ENCODE data around the gene ZNF302. TPM values are rescaled to one million over a fixed set of nuclear protein-coding genes. Genes with fewer than 3 reads are reported as not detected.
"Not testable (repeated sequence)": the region's sequence is repeated elsewhere in the genome, so short reads cannot be mapped to it uniquely, and the experiment has no call there.

Gene ZNF302
- total RNA-seq, 1 experiment from 2014 or later: 22.5 TPM

DNA sequence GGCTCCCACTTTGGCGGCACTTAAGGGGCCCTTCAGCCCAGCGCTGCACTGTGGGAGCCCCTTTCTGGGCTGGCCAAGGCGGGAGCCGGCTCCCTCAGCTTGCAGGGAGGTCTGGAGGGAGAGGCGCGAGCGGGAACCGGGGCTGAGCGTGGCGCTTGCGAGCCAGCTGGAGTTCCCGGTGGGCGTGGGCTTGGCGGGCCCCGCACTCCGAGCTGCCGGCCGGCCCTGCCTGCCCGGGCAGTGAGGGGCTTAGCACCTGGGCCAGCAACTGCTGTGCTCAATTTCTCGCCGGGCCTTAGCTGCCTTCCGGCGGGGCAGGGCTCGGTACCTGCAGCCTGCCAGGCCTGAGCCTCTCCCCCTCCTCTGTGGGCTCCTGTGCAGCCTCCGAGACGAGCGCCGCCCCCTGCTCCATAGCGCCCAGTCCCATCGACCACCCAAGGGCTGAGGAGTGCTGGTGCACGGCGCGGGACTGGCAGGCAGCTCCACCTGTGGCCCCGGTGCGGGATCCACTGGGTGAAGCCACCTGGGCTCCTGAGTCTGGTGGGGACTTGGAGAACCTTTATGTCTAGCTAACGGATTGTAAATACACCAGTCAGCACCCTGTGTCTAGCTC lies 9.3 kb upstream of the ZNF302 start:
- DNase-seq (ENCODE audit: low read depth); in situ Hi-C loops (cut with HindIII; ENCODE audit: low pct_unique_long_range_greater_than_20kb, low sequenced_read_pairs): not testable (repeated sequence)

DNA sequence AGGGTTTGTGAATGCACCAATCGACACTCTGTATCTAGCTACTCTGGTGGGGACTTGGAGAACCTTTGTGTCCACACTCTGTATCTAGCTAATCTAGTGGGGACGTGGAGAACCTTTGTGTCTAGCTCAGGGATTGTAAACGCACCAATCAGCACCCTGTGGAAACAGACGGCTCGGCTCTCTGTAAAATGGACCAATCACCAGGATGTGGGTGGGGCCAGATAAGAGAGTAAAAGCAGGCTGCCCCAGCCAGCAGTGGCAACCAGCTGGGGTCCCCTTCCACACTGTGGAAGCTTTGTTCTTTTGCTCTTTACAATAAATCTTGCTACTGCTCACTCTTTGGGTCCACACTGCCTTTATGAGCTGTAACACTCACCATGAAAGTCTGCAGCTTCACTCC lies 8.8 kb upstream of the ZNF302 start:
- in situ Hi-C loops (cut with HindIII; ENCODE audit: low pct_unique_long_range_greater_than_20kb, low sequenced_read_pairs); DNase-seq (ENCODE audit: low read depth): not testable (repeated sequence)

DNA sequence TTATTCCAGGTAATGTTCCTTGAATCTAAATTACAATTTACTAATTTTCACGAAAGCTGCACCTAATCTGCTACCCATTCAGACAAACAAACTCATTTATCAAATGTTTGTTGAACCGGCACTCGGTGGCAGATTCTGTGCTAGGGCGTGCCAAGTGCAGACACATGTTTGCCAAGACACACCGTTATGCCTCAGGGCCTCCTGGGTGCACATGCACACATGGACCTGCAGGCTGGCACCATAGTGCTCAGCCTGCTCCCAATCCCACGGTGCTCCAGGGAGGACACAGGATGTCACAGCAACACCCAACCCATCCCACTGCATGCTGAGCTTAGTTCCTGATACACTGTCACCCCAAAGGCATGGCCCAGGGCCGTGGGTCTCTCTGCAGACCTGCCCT lies 8.2 kb upstream of the ZNF302 start:
- DNase-seq (ENCODE audit: low read depth): no peak
- in situ Hi-C loops (cut with HindIII; ENCODE audit: low pct_unique_long_range_greater_than_20kb, low sequenced_read_pairs): no loop called here

DNA sequence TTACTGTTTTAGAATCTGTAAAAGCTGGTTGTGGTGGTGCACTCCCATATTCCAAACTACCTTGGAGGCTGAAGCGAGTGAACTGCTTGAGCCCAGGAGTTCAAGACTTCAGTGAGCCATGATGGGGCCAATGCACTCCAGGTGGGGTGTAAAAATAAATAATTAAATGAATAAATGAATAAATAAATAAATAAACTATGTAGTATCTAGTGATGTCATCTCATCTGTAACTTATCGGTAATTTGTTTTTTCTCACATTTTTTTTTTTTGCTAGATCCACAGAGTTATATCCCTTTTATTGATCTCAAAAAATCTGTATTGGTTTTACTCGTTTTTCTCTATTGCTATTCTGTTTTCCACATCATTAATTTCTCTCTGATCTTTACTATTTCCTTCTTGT lies 5.5 kb upstream of the ZNF302 start:
- no peak for DNase-seq (ENCODE audit: low read depth)
- in situ Hi-C loops (cut with HindIII; ENCODE audit: low pct_unique_long_range_greater_than_20kb, low sequenced_read_pairs): no loop called here

DNA sequence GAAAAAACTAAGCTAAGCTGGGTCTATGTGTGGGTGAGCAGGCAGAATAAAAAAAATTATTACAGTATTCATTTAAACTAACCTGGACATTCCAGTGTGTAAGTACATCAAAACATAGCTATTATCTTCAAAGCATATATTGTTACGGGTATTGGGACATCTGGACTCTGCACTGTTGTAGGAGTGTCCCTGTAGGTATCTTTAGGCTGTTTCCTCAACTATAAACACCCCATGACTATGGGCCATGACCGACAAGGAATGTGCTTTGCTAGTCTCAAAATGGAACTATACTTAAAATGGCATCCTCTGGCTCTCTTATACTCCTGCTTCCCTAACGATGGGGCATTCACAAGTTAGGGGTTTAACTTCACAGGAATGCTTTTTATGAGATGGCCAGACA lies 3.9 kb upstream of the ZNF302 start:
- in situ Hi-C loops (cut with HindIII; ENCODE audit: low pct_unique_long_range_greater_than_20kb, low sequenced_read_pairs): no loop called here

DNA sequence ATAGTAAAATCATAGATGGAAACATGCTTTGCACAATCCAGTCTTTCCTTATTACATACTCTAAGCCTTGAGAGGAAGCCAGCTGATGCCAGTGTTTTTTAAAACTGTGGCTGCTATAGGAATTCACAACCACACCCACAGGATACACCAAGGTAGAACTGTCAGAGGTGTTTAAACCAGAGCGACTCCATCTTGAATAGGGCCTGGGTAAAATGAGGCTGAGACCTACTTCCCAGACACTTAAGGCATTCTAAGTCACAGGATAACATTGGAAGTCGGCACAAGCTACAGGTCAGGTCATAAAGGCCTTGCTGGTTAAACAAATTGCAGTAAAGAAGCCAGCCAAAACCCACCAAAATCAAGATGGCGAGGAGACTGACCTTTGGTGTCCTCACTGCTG lies 2.2 kb upstream of the ZNF302 start:
- no peak for DNase-seq (ENCODE audit: low read depth)
- in situ Hi-C loops (cut with HindIII; ENCODE audit: low pct_unique_long_range_greater_than_20kb, low sequenced_read_pairs): no loop called here

More for the DNA sequence above, 3.9 kb upstream of the ZNF302 start:
- no peak for DNase-seq (ENCODE audit: low read depth)

DNA sequence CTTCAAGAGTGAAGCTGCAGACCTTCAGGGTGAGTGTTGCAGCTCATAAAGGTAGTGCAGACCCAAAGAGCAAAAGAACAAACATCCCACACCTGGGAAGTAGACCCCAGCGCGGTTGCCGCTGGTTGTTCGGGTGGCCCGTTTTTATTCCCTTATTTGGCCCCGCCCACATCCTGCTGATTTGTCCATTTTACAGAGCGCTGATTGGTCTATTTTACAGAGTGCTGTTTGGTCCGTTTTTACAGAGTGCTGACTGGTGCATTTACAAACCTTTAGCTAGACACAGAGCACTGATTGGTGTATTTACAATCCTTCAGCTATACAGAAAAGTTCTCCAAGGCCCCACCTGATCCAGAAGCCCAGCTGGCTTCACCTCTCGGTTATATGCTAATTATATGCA lies 1.6 kb upstream of the ZNF302 start:
- no peak for DNase-seq (ENCODE audit: low read depth)
- in situ Hi-C loops (cut with HindIII; ENCODE audit: low pct_unique_long_range_greater_than_20kb, low sequenced_read_pairs): no loop called here

DNA sequence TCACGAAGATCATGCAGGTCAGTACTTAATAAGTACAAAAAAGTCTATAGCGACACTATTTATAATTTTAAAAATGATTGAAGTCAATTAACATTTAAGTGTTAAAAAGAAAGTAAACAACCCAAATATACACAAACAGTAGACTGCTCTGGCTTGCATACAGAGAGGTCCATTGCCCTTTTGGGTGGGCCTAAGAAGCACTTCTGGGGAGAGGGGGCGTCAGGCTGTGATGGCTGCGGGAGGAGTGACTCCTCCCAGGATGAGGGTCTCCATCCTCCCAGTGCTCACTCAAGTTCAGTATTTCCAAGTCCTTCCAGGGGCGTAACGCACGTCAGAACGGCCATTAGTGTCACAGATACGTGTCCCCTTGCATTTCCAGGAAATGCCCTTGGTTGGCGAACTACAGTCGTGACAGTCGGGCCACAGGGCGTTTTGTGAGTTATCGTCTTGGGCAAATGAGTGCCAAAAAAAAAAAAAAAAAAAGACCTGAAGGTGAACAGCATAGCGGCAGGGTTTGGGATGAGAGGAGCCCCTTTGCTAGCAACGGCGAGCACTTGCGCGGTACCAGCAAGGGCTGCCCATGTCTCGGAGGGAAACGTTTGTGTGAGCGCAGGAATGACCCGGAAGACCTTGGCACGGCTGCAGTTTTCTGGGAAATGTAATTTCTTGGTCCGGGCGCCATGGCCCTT lies 637 bp upstream of the ZNF302 start, which contains the start of gene SCGB2B2:
SCGB2B2 (minus strand) TSS at position 463 of the 689 bp plus-strand sequence. CDS start 82,596 bp downstream, outside the sequence.
- no peak for DNase-seq (ENCODE audit: low read depth)

DNA sequence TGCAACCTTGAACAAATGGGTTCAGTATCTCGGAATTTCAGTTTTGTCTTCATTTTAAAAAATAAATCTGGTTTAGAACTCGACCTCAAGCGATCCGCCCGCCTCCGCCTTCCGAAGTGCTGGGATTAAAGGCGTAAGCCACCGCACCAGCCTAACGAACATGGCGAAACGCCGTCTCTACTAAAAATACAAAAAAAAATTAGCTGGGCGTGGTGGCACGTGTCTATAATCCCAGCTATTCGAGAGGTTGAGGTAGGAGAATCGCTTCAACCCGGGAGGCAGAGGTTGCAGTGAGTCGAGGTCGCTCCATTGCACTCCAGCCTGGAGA lies 571 bp downstream of the ZNF302 start:
- in situ Hi-C loops (cut with HindIII; ENCODE audit: low pct_unique_long_range_greater_than_20kb, low sequenced_read_pairs): no loop called here
- no peak for DNase-seq (ENCODE audit: low read depth)

More for the DNA sequence above, 637 bp upstream of the ZNF302 start, which contains the start of gene SCGB2B2:
- in situ Hi-C loops (cut with HindIII; ENCODE audit: low pct_unique_long_range_greater_than_20kb, low sequenced_read_pairs): no loop called here

DNA sequence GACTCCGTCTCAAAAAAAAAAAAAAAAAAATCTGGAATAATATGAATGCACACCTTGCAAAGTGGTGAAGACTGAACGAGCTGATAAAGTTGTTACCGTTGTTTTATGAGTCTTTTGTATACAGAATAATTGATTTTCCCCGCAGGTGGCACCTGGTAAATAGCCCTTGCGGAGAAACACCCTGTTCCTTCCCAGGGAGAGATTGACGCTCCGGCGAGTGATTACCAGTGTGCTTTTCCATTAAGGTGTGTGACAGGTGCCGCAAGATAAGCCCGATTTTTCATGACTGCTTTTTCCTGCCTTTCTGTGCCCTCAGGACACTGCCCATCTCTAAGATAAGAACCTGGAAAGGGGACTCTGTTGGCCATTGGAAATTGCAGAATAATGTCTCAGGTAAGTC lies 943 bp downstream of the ZNF302 start:
- in situ Hi-C loops (cut with HindIII; ENCODE audit: low pct_unique_long_range_greater_than_20kb, low sequenced_read_pairs): no loop called here
- no peak for DNase-seq (ENCODE audit: low read depth)

DNA sequence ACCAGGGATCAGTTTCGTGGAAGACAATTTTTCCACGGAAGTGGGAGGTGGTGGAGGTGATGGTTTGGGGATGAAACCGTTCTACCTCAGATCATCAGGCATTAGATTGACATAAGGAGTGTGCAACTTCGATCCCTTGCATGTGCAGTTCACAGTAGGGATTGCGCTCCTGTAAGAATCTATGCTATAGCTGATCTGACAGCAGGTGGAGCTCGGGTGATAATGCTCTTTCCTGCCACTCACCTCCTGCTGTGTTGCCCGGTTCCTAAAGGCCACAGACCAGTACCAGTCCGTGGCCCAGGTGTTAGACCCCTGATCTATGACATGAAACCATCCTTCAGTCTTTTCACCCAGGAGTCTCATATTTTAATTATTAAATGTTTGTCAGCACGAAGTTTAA lies 4.0 kb downstream of the ZNF302 start:
- in situ Hi-C loops (cut with HindIII; ENCODE audit: low pct_unique_long_range_greater_than_20kb, low sequenced_read_pairs): no loop called here
- no peak for DNase-seq (ENCODE audit: low read depth)

DNA sequence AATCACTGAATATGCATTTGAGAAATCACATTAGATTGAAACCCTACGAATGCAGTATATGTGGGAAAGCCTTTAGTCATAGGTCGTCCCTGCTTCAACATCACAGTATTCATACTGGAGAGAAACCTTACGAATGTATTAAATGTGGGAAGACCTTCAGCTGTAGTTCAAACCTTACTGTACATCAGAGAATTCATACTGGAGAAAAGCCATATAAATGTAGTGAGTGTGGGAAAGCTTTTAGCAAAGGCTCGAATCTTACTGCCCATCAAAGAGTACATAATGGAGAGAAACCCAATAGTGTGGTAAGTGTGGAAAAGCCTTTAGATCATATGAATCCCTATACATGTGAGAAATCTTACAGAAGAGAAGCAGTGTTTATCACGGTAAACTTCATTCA lies 7.8 kb downstream of the ZNF302 start:
- in situ Hi-C loops (cut with HindIII; ENCODE audit: low pct_unique_long_range_greater_than_20kb, low sequenced_read_pairs): not testable (repeated sequence)

DNA sequence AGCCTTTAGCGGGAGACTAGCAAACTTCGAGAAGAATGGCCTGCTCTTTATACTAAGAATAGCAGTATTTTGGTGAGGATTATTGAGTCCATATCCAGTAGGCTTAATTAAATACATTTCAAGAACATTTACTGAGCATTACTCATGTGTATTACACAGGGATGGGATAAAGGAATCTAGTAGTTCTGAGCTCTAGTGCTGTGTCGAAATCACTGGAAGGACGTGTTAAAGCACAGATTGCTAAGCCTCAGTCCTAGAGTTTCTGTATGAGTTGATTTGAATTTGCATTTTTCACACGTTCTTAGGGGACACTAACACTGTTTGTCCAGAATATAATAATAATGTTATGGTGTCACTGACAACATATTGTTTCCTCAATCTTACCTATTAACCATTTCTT lies 9.0 kb downstream of the ZNF302 start:
- in situ Hi-C loops (cut with HindIII; ENCODE audit: low pct_unique_long_range_greater_than_20kb, low sequenced_read_pairs): no loop called here
- no peak for DNase-seq (ENCODE audit: low read depth)

More for the DNA sequence above, 7.8 kb downstream of the ZNF302 start:
- not testable (repeated sequence) for DNase-seq (ENCODE audit: low read depth)

DNA sequence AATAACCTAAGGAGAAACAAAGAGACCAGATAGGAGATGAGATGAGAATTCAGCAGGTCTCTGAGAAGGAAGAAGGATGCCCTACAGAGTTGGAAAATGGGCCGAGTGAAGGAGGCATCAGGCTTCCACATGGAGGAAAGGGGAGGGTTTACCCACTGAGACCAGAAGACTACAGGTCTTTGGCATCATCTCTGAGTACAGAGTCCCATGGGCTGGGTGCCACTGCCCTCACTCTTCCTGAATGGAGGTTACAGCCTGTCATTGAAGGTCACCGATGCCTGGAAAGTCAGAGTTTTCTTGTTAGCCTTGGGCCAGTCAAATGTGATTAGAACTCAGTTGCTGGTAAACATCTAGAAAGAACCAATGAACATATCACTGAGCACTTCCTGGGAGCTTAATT lies 9.9 kb downstream of the ZNF302 start:
- in situ Hi-C loops (cut with HindIII; ENCODE audit: low pct_unique_long_range_greater_than_20kb, low sequenced_read_pairs): no loop called here
- no peak for DNase-seq (ENCODE audit: low read depth)

DNA sequence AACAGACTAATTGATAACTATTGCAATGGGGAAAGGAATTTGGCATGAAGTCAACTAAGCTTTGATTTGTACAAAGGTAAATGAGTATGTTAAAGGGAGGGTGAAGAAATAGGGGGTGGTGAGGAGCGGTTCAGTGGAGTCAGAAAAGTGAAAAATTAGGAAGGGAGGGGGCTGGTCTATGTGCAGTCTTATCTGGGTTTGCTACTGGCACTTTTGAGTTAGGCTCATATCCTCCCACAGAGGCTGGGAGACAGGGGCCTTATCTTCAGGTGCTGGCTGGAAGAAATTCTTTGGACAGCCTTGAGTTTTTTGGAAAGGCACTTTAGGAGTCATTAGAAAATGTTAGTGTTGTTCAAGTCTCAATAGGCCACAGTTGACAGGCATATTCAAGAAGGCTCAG lies 11.1 kb downstream of the ZNF302 start:
- no peak for DNase-seq (ENCODE audit: low read depth)
- in situ Hi-C loops (cut with HindIII; ENCODE audit: low pct_unique_long_range_greater_than_20kb, low sequenced_read_pairs): no loop called here

DNA sequence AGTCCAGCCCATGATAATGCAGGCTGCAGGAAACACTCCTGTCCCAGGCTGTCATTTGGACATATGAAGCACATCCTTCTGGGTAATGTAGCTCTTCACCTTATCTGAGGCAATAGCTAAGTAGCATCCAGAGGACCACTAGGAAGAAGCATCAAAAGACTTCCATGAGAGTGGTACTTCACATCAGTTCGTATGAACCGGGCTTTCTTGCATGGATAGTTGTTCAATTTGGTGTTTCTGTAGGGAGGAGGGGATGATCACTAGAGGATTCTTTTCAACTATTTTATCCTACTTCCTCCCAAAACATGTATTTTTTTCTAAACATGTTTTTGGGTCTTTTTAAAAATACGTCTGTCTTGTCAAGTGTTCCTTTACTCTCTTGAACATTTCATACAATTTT lies 12.9 kb downstream of the ZNF302 start:
- in situ Hi-C loops (cut with HindIII; ENCODE audit: low pct_unique_long_range_greater_than_20kb, low sequenced_read_pairs): no loop called here
- DNase-seq (ENCODE audit: low read depth): no peak

DNA sequence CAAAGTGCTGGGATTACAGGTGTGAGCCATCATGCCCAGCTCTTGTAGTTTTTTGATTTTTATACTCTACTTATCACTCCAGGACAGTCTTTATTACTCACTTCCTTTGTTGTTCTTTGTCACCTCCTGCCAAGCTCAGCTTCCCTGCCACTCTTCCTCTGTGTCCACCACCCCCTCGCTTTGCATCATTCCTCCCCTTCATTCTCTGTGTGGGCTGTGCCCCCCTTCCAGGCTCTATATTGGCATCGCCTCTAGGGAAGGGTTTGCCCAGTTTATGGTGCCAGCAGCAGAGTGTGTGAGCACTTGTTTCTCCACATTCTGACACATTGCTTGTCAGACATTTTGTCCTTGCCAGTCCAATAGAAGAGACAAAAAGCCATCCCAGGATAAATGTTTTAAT lies 15.1 kb downstream of the ZNF302 start:
- no peak for DNase-seq (ENCODE audit: low read depth)
- in situ Hi-C loops (cut with HindIII; ENCODE audit: low pct_unique_long_range_greater_than_20kb, low sequenced_read_pairs): no loop called here

DNA sequence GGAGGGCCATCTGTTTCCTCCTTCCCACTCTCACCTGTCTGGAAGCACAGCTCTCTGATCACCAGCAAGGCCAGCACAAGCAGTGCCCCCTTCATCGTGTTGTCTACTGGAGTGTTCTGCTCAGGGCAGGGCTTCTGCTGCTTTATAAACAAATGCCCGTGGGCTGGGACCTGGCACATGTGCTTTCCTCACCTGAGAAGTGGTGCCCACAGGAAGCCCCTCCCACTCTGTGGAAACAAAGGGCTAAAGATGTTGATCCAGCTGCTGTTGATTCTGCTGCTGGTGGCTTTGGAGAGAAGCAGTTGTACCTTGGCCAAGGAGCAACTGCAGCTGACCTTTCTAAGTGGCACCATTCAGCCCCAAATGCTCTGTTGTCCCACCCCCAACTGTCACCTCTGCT lies 30.2 kb downstream of the ZNF302 start:
- DNase-seq (ENCODE audit: low read depth): no peak
- in situ Hi-C loops (cut with HindIII; ENCODE audit: low pct_unique_long_range_greater_than_20kb, low sequenced_read_pairs): no loop called here

DNA sequence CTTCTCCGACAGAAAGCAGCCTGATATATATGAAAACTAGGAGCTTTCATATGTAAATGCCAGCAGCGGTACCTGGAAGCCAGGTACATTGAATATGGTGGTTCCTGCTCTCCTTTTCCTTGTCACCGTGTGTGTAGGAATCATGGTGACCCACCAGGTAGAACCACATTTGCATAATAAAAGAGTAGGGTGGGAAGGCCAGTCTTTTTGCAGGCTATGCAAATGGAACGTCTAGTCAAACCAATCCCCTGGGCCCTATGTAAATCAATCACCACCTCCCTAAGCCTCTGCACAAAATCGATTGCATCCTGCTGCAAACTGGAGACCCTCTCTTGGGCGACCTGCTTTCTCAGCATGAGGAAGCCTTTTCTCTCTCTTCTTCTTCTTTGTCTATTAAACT lies 34.4 kb downstream of the ZNF302 start:
- no peak for DNase-seq (ENCODE audit: low read depth)
- in situ Hi-C loops (cut with HindIII; ENCODE audit: low pct_unique_long_range_greater_than_20kb, low sequenced_read_pairs): no loop called here
